ENCODE measurements around the gene MYOC.

- TF ChIP-seq POLR2A (IDR thresholded peaks at IDR 0.05) (no peak), CTCF (IDR thresholded peaks at IDR 0.05) (no peak)
These were observed 42.1 kb downstream of the MYOC start for GRCh38 chr1:171610385-171610784.

All from esophagus squamous epithelium (tissue), 4 donors.